Measurements from ENCODE around the gene PCSK5.

The PCSK5 gene

GRCh38 chr9:75930190-75930589 lies 39.7 kb downstream of the PCSK5 start:
- Histone ChIP-seq H3K79me2 (ENCODE audit: insufficient read depth, low read length) (no peaks in the 10 kb centered on the region), H3K4me3 (ENCODE audit: insufficient read depth, low read length, poor library complexity, severe bottlenecking) (no peak overlapping the region), H2AFZ (ENCODE audit: low read depth, low read length, severe bottlenecking) (no peak overlapping the region), H3F3A (ENCODE audit: insufficient read depth) (no peaks in the 10 kb centered on the region), H3K9me3 (ENCODE audit: insufficient read depth, low read length) (no peaks in the 10 kb centered on the region), H3K27ac (ENCODE audit: low read depth, low read length) (no peak overlapping the region), H4K20me1 (ENCODE audit: low read depth, low read length) (no peaks in the 10 kb centered on the region), H3K27me3 (ENCODE audit: low read length) (no peaks in the 10 kb centered on the region), H3K9ac (ENCODE audit: low read length) (no peak overlapping the region), H3K9me2 (replicated peaks; ENCODE audit: insufficient read depth, low read length) (no peaks in the 10 kb centered on the region), H3K4me2 (ENCODE audit: low read depth, low read length, poor library complexity, severe bottlenecking) (no peak overlapping the region), H3K36me3 (ENCODE audit: low read length) (no peaks in the 10 kb centered on the region)
- TF ChIP-seq EZH2phosphoT487 (conservative IDR thresholded peaks at IDR 0.05; ENCODE audit: low read length) (no peak), CTCF (IDR thresholded peaks at IDR 0.05; ENCODE audit: insufficient read depth, low read length, poor library complexity, severe bottlenecking) (no peak)

GRCh38 chr9:75930730-75931321 lies 40.4 kb downstream of the PCSK5 start:
- no peaks in the 10 kb centered on the region for H3K27me3 ChIP-seq (ENCODE audit: low read length)
- no peak overlapping the region for H3K4me2 ChIP-seq (ENCODE audit: low read depth, low read length, poor library complexity, severe bottlenecking)
- no peaks in the 10 kb centered on the region for H3K36me3 ChIP-seq (ENCODE audit: low read length)
- H3K9me2 ChIP-seq (replicated peaks; ENCODE audit: insufficient read depth, low read length): no peaks in the 10 kb centered on the region
- no peaks in the 10 kb centered on the region for H4K20me1 ChIP-seq (ENCODE audit: low read depth, low read length)
- H3K9me3 ChIP-seq (ENCODE audit: insufficient read depth, low read length): no peaks in the 10 kb centered on the region
- H3K9ac ChIP-seq (ENCODE audit: low read length): no peak overlapping the region
- no peak for TF ChIP-seq CTCF (IDR thresholded peaks at IDR 0.05; ENCODE audit: insufficient read depth, low read length, poor library complexity, severe bottlenecking)
- TF ChIP-seq EZH2phosphoT487 (conservative IDR thresholded peaks at IDR 0.05; ENCODE audit: low read length): no peak
- H3K4me3 ChIP-seq (ENCODE audit: insufficient read depth, low read length, poor library complexity, severe bottlenecking): no peak overlapping the region
- no peaks in the 10 kb centered on the region for H3F3A ChIP-seq (ENCODE audit: insufficient read depth)
- H3K27ac ChIP-seq (ENCODE audit: low read depth, low read length): no peak overlapping the region
- no peak overlapping the region for H2AFZ ChIP-seq (ENCODE audit: low read depth, low read length, severe bottlenecking)
- H3K79me2 ChIP-seq (ENCODE audit: insufficient read depth, low read length): no peaks in the 10 kb centered on the region

- no peak overlapping the region for H3K4me3 ChIP-seq (ENCODE audit: insufficient read depth, low read length, poor library complexity, severe bottlenecking)
- no peaks in the 10 kb centered on the region for H3K79me2 ChIP-seq (ENCODE audit: insufficient read depth, low read length)
- H2AFZ ChIP-seq (ENCODE audit: low read depth, low read length, severe bottlenecking): no peak overlapping the region
- H3K9me3 ChIP-seq (ENCODE audit: insufficient read depth, low read length): no peaks in the 10 kb centered on the region
- TF ChIP-seq EZH2phosphoT487 (conservative IDR thresholded peaks at IDR 0.05; ENCODE audit: low read length) (no peak), CTCF (IDR thresholded peaks at IDR 0.05; ENCODE audit: insufficient read depth, low read length, poor library complexity, severe bottlenecking) (no peak)
- H3K9me2 ChIP-seq (replicated peaks; ENCODE audit: insufficient read depth, low read length): no peaks in the 10 kb centered on the region
- H4K20me1 ChIP-seq (ENCODE audit: low read depth, low read length): no peaks in the 10 kb centered on the region
- no peak overlapping the region for H3K27ac ChIP-seq (ENCODE audit: low read depth, low read length)
- H3K36me3 ChIP-seq (ENCODE audit: low read length): no peaks in the 10 kb centered on the region
- no peaks in the 10 kb centered on the region for H3F3A ChIP-seq (ENCODE audit: insufficient read depth)
- H3K9ac ChIP-seq (ENCODE audit: low read length): no peak overlapping the region
- H3K4me2 ChIP-seq (ENCODE audit: low read depth, low read length, poor library complexity, severe bottlenecking): no peak overlapping the region
- no peaks in the 10 kb centered on the region for H3K27me3 ChIP-seq (ENCODE audit: low read length)
These were observed 43.5 kb downstream of the PCSK5 start for GRCh38 chr9:75933982-75934381.
